Hepatic stellate cell (primary cell): ENCODE results near the gene ME3.

Source experiments
- DNase-seq: peaks from one replicate; pipeline ENCODE4 v3.0.0; 2011; ENCODE audit warnings: low spot score

The ME3 gene

GRCh38 chr11:86514453-86514852, 158.0 kb downstream of the ME3 start:
- no peak for DNase-seq

- DNase-seq: no peak
These were observed 158.6 kb downstream of the ME3 start for GRCh38 chr11:86513746-86514373.

DNA sequence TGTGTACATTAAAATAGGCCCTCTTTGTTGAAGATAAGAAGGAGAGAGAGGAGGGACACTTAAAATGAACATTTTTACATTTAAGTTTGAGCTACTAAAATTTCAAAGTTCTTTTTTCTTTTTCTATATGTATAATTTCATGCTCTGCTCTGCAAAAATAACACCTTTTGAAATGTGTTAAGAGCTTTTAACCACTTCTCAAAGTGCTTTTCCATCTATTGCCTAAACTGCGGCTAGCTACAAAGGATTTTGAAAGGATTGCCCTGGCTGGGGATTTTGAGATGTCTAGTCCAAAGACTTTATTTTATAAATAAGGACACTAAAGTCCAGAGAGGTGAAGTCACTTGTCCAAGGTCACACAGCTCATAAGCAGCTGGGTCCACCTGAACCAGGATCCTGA, 159.3 kb downstream of the ME3 start:
- DNase-seq: no peak

DNA sequence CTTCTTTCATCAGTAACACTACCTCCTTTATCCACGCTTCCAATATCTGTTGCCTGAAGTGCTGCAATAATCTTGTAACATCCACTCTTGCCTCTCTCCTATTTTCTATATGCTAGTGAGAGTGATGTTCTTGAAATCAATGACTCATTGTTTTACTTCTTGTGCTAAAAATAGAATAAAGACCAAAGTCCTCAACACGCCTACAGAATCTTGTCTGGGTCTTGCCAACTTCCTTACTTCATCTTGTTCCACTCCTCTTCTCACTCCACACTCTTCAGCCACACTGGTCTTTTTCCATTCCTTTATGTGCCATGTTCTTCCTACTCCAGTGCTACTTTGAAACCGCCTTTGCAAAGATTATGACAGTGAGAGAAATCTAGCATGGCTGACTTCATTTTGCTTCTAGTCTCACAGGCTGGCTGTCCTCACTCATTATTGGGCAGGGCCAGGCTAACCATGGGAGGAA, 161.3 kb downstream of the ME3 start:
- peak; percentile 41 for DNase-seq

GRCh38 chr11:86510674-86511073, 161.7 kb downstream of the ME3 start:
- no peak for DNase-seq

DNA sequence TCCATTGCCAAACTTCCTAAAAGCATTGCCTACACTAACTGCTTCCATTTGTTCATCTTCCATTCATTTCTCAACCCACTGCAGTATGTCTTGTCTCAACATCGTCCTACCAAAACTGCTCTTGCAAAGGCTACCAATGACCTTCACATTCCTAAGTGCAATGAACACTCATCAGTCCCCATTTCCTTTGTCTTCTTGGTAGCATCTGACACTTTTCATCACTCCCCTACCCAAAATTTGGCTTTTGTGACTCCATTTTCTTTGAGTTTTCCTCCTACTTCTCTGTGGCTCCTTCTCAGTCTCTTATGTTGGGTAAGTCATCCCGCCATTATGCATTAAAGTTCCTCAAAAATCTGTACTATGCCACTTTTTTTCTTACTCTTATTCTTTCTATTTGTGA, 162.3 kb downstream of the ME3 start:
- no peak for DNase-seq

GRCh38 chr11:86509588-86509974, 162.8 kb downstream of the ME3 start:
- no peak for DNase-seq

GRCh38 chr11:86508604-86509587, 163.5 kb downstream of the ME3 start:
- no peak for DNase-seq

DNA sequence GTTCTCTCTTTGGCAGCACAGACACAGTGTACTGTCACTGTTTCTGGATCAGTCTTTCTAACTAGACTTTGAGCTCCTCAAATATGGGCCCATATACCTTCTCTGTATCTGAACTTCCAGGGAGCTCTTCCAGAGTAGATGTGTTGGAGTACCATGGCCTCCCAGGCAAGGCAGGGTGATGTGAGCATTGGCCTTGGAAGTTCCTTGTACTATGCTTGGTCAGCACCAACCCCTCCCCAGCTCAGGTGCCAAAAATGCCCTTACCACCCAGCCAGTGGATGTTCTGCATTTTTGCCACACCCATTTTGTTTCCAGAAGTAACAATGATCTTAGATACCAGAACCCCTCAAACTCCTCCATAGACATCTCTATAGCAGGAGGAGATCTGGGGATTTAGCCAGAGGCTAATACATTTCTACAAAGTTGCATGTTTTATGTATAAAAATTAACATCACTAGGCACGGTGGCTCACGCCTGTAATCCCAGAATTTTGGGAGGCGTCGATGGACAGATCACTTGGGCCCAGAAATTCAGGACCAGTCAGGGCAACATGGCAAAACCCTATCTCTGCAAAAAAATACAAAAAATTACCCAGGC, 165.1 kb downstream of the ME3 start:
- no peak for DNase-seq

DNA sequence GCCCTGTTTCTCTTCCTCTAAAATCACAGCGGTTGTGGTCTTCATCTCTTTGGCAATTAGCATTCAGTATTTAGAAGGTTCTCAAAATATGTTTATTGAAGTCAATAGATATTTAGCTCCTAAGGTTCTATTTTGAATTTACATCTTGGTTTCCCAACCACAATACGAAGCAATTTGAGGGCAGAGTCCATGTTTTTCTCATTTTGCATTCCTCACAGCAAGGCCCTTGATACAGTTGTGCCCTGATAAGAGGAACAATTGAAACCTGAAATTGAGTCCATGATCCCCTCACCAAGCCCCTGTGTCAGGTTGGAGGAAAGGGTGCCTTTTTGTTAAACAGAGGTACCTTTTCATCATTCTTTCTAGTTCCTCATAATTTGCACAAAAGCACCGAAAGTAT, 166.2 kb downstream of the ME3 start:
- DNase-seq: no peak

- DNase-seq: no peak
These were observed 169.3 kb downstream of the ME3 start for GRCh38 chr11:86503131-86503530.

- DNase-seq: no peak
These were observed 170.2 kb downstream of the ME3 start for GRCh38 chr11:86502137-86502642.

DNA sequence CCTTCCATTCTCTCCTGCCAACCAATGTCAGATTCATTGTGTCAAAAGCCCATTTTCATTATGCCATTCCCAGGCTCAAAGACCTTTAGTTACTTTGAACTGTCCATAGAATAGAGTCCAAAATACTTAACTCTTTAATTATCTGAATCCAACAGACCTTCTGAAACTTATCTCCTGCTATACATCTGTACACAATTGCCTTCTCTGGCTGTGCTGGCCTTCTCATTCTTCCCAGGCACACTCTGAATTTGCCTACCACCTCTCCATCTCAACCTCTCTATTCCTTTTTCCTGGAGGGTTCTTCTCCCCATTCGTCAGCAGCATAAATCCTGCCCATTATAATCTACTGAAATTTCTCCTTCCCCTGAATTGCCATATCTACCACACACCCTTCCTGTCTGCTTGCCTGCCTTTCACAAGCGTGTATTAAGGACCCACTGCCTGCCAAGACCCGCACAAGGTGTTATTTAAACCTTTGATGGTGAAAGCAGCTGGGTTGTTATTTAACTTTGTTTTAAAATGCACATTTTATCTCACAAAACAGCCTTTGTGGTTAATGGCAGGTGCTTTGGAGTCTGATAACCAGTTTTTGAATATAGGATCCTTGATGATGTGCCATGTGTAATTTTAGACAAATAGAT, 171.8 kb downstream of the ME3 start:
- DNase-seq: no peak

DNA sequence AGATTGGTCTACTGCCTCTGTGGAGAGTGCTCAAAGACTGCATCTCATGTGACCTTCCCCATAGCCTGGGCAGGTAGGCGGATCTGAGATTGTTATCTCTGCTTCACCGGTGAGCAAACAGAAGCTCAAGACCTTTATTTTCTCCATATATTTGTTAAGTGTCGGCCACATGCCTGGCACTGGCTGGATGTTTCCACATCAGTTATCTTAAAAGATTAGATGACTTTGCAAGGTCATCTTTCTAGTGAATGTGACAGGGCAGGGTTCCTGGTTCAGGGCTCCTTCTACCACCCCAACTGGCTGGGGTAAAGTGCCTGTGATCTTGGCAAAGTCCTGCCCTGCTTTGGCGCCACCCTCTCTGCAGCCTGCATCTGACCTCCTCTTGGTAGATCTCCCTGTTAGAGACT, 172.7 kb downstream of the ME3 start:
- DNase-seq: no peak

- no peak for DNase-seq
These were observed 174.6 kb downstream of the ME3 start for GRCh38 chr11:86497836-86498235.

DNA sequence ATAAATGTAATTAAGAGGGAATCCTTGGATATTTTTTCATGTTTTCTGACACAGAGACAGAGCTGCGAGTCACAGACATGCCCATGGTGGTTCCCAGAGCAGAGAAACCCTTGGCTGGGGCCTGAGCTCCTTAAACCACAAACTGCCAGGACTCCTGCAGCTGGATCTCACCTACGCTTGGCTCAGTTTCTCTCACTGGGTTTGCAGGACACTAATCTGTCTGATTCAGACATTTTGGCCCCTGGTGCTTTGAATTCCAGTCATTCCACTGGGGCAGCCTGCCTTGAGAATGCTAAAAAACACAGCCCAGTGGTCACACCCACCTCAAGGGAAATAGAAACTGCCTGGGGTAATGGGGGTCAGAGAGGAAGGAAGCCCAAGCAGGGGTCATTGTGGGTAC, 175.1 kb downstream of the ME3 start:
- no peak for DNase-seq

- no peak for DNase-seq
These were observed 177.1 kb downstream of the ME3 start for GRCh38 chr11:86495351-86495750.

DNA sequence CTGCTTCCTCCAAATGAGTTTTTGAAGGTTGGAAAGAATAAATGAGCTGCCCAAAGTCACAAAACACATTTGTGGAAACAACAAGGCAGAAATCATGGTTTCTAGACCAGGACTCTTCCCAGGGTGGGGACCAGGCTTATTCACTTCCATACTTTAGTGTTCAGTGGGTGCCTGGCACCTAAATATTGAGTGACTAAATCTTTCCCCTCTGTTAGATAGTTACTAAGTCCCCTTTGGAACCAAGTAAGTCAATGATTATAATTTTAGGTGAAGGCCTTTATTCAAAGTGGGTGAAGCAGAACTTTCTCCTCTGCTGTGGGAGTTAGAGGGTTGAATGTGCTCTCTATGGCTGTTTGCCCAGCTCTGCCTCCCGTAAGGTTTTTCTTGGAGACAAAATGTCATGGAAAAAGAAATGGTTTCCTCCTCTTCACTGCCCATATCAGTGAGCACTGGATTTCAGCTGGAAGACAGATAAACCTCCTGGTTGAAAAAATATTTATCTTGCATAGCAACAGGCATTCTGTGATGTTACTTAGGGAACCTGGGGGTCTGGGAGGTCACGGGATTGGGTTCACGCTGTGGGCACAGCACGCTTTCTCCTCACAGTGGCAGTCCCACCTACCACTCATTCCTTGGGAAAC, 179.9 kb downstream of the ME3 start:
- DNase-seq: no peak

DNA sequence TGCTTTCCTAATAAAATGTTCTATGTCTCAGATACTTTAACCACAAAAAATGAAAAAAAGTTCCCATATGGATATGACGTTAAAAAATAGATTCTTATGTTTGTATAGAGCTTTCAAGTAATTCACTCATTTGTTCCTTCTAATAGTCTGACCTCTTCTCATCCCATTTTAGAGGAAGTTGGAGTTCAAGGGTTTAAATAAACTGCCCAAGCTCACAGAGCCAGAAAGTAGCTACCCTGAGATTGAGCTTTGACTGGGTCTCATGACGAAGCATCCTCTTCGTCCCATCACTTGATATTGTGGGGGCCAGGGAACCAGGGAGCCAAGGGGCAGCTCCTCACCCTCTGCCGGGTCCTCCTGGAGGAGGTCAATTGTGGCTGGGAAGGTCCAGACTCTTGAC, 181.4 kb downstream of the ME3 start:
- DNase-seq: no peak

GRCh38 chr11:86490582-86490981, 181.8 kb downstream of the ME3 start:
- DNase-seq: no peak

GRCh38 chr11:86489442-86489841, 183.0 kb downstream of the ME3 start:
- DNase-seq: no peak

- no peak for DNase-seq
These were observed 183.9 kb downstream of the ME3 start for GRCh38 chr11:86488553-86488952.
